Stimulated activated CD8-positive, alpha-beta memory T cell treated with anti-CD3 and anti-CD28 coated beads, Interleukin-7, amount 100 ng/mL, for 1 hour (primary cell): ENCODE data around the gene BEND3.

Experiments used
- DNase-seq, 2 donors: peaks; one replicate each; pipeline ENCODE4 v3.0.0-alpha.2; 2020; ENCODE audit warnings: low read depth in 2 of 2

Gene BEND3

DNA sequence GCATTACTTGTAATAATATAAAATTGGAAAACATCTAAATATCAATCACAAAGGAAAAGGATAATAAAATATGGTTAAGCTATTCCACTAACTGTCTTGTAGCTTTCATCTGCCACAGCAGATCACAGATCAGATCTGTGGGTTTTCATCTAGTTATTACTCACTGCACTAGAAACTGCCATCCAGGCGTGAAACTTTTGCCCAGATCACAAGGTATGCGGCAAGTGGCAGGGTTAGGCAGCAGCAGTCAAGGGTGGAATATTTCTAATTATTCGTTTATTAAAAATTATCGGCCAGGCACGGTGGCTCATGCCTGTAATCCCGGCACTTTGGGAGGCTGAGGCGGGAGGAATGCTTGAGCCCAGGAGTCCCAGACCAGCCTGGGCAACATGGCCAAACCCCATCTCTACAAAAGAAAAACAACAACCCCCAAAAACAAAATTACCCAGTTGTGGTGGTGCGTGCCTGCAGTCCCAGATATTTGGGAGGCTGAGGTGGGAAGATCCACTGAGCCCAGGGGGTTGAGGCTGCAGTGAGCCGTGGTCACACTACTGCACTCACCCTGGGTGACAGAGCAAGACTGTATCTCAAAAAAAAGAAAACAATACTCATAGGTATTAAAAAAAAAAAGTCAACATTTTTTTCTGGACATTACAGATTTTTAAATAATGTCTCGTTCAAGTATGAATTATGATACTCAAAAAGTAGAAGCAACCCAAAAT, 32.1 kb downstream of the BEND3 start:
- DNase-seq, result no peak

DNA sequence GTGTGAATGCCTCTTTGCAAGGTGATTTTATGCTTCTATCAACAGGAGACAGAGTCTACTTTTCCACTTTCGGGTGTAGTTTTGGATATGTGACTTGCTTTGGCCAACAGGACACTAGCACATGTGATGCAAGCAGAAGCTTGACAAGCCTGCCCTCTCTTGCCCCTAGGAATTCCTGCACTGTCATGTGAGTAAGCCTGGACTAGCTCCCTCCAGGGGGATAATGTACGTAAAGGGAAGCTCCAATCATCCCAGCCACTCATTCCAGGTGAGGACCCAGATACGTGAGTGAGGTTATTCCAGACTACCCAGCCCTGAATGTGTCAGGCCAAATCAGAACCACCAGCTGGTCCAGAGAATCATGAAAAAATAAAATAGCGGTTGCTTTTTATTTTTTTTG, 33.3 kb downstream of the BEND3 start:
- no peak for DNase-seq

DNA sequence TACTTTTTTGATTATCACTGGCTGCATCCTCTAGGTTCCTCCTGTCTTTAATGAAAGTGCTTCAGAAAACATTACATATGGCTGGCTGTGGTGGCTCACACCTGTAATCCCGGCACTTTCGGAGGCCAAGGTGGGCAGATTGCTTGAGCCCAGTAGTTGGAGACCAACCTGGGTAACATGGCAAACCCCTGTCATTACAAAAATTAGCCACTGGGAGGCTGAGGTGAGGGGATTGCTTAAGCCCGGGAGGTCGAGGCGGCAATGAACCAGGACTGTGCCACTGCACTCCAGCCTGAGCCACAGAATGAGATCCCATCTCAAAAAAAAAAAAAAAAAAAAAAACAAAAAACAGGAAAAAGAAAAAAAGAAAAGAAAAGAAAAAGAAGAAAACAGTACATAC, 35.3 kb downstream of the BEND3 start:
- DNase-seq, result no peak

GRCh38 chr6:107079429-107079828, 35.9 kb downstream of the BEND3 start:
- DNase-seq, result no peak

DNA sequence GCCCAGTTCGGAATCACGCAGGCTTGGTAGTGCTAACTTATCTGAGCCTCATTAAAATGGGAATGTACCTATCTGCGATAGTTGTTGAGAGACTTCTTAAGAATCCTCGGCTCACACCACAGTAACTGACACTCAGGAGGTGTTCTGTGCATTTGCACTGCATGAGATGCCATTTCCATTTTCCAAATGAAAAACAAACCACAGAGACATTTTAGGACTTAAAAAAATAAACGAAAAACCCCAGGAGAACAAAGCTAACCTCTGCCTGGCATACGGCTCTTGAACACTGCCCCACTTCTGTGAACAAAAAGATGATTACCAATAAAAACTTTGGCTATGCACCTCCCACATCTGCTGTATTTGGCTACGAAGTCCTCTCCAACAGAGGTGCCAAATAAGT, 37.6 kb downstream of the BEND3 start:
- DNase-seq, result no peak

GRCh38 chr6:107075951-107076381, 39.3 kb downstream of the BEND3 start:
- no peak for DNase-seq

- no peak for DNase-seq
Measured at GRCh38 chr6:107070686-107071085, 44.6 kb downstream of the BEND3 start.

- no peak for DNase-seq
Measured at GRCh38 chr6:107069631-107070548, 45.4 kb downstream of the BEND3 start.

DNA sequence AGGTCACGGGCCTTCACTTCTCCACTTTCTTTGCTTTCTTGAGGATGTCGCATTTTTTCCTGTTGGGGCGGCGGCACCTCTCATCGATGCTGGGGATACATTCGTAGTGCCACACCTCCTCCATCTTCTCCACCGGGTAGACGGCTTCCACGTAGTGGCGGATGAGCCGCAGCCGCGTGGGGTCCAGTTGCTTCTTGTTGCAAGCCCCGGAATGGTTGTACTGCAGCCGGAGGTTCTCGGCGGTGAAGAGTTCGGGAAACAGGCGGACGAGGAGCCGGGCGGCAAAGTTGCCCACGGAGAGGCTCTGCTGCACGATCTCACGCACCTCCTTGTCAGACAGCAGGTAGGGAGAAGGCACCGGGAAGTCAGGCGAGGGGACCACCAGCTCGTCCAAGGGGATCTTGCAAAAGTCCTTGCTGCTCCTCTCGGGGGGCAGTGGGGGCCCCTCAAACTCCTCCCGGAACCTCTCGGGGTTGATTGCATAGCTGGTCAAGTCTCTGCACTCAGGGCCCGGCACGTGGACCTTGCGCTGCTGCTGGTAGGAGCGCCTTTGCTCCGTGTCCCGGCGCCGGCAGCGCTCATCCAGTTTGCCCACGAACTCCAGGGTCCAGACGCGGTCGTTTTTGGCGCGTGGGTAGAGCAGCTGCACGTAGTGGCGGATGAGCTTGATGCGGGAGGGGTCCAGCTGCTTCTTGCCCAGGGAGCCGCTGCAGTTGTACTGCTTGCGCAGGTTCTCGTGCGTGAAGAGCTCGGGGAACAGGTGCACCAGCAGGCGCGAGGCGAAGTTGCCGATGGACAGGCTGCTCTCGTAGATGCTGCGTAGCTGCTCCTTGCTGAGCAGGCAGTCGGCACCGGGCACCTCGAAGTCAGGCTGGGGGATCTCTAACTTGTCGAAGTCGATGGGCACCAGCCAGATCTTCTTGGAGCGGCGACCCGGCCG, 46.4 kb downstream of the BEND3 start:
- DNase-seq, result no peak

DNA sequence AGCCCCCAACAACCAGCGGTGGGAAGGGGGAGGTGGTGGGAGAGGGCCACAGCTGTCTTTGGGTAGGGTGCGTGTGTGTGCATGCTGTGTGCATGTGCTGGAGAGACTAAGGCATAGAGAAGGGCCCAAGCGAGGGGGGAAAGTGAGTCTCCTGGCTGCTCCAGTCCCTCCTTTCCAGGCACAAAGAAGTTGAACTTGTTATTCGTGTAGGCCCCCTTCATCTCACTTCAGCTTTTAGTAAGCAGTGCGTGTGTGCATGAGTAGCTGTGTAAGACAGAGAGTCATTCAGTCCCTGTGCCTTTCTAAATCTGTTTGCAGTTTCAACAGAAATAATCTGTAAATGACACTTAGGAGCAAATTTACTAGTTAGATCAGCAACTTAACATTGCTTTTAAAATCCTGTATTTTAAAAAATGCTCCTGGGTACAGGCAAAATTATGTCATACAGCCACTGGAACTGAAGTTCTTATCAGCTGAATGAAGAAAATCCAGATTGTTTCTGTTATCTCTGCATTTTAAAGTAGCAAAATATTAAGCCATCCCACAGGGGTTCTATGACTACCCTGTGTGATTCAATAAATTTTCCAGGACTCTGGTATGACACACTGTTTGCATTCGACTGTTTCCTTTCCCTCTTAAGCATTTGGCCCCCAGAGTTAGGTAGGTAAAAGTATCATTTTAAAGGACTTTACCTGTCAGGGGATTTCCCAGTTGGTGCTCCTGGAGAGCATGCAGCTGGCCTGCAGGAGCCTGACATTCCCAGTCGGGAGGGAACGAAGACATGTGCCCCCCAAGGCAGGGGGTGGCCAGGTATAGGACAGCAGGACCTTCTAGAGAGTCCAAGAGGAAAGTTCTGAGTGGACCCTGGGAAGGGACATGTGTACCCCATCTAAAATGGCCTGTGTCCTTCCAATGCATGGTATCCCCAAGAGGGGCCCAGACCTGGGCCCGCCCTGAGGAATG, 48.3 kb downstream of the BEND3 start:
- DNase-seq, result no peak

GRCh38 chr6:107064579-107065065, 50.7 kb downstream of the BEND3 start:
- no peak for DNase-seq

DNA sequence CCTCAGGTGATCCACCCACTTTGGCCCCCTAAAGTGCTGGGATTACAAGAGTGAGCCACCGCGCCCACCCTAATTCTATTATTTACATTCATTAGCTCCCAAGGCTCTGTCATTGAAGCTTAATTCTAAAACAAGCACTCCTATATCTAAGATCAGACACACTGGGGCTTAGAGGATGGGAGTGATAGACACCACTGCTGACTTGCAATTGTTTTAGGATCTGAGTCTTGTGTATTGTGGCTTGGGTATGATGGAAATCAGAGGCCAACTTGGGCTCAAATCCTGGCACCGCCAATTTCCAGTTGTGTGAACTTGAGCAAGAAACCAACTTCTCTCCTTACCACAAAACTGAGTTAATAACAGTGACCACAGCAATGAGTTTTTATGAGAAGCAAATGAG, 52.6 kb downstream of the BEND3 start:
- DNase-seq, result no peak

- no peak for DNase-seq
Measured at GRCh38 chr6:107061125-107062020, 53.9 kb downstream of the BEND3 start.

- DNase-seq, result no peak
Measured at GRCh38 chr6:107060704-107061103, 54.6 kb downstream of the BEND3 start.

DNA sequence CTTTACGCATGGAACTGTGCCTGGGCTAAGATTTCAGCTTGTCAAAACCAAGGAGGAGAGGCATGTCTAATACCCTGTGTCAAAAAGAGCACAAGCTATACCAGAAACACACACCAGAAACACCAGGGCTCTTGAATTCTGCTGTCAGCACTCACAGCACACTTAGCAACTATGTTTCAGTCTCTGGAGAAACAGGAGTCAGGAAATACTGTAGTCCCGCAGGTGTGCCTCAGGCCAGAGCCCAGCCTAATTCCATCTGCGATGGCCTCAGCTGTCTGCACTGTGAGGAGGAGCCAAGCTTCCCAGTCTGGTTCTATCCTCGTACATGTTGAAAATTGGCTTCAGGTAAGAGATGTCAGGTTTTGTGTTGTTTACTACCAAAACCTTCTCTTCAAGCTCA, 55.7 kb downstream of the BEND3 start:
- no peak for DNase-seq

DNA sequence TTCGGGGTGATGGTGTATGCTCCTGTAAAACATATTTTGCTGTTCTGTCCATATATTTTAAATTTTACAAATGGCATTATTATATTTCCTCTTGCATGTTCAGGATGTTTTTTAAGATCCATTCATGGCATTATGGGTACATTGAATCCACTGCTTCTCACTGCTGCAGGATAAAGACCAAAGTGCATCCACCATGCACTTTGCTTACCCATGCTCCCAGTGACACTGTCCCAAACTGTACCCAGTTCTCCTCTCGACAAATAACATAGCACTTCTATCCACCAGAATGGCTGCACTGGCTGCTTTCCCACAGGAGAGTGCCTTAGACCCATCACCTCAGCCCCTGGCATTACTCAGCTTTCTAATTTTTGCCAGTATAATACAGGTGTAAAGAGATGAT, 57.6 kb downstream of the BEND3 start:
- no peak for DNase-seq

- DNase-seq, result no peak
Measured at GRCh38 chr6:107056796-107057195, 58.5 kb downstream of the BEND3 start.

GRCh38 chr6:107047807-107048206, 67.5 kb downstream of the BEND3 start:
- no peak for DNase-seq

- no peak for DNase-seq
Measured at GRCh38 chr6:107045826-107046675, 69.3 kb downstream of the BEND3 start.
